NCI-H526 (cell line): ENCODE results near the gene MLST8.

ENCODE experiments used
- DNase-seq, 2 experiments: peaks; one replicate each; lab custom pipeline; 2025; lab: John Stamatoyannopoulos, UW

The MLST8 gene, protein sequence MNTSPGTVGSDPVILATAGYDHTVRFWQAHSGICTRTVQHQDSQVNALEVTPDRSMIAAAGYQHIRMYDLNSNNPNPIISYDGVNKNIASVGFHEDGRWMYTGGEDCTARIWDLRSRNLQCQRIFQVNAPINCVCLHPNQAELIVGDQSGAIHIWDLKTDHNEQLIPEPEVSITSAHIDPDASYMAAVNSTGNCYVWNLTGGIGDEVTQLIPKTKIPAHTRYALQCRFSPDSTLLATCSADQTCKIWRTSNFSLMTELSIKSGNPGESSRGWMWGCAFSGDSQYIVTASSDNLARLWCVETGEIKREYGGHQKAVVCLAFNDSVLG

DNA sequence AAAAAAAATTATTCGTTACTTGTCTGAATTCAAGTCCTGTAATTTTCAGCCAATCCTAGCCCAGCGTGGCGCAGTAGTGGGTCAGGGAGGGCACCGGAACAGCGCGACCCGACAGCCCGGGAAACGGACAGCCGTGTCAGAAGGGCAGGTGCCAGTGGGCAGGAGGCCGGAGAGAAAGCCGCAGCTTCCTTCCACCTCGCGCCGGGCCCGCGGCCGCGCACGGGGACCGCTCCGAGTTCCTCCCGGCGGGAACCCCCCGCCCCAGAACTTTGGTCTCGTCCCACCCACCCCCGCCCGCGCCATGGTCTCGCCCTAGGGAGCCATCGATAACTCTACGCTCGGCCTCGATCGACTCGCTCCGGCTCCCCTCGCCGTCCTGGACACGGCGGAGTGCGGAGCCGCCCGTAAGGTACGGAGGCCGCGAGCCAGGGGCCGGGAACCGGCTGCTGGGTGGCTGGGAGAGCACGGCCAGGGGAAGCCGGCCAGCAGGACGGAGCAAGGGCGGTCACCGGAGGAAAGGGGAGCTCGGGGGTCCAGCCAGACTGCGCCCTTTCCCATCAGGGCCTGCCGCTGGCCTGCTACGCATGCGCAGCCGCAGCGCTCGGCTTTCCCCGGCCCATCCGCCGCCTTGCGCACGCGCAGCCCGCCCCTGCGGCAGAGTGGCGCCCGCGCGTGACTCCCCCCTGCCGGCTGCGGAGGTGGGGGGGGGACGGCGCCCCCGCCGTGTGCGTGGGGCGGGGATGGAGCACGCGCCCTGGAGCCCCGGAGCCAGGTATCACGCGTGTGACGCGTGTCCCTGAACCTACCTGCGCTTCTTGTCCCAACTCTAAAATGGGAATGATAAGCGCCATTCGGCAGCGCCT, at the start of gene MLST8:
MLST8 (plus strand) TSS at position 351 of the 863 bp plus-strand sequence. CDS start 632 bp downstream, outside the sequence.
- peak; percentile 38 to 84 for DNase-seq

DNA sequence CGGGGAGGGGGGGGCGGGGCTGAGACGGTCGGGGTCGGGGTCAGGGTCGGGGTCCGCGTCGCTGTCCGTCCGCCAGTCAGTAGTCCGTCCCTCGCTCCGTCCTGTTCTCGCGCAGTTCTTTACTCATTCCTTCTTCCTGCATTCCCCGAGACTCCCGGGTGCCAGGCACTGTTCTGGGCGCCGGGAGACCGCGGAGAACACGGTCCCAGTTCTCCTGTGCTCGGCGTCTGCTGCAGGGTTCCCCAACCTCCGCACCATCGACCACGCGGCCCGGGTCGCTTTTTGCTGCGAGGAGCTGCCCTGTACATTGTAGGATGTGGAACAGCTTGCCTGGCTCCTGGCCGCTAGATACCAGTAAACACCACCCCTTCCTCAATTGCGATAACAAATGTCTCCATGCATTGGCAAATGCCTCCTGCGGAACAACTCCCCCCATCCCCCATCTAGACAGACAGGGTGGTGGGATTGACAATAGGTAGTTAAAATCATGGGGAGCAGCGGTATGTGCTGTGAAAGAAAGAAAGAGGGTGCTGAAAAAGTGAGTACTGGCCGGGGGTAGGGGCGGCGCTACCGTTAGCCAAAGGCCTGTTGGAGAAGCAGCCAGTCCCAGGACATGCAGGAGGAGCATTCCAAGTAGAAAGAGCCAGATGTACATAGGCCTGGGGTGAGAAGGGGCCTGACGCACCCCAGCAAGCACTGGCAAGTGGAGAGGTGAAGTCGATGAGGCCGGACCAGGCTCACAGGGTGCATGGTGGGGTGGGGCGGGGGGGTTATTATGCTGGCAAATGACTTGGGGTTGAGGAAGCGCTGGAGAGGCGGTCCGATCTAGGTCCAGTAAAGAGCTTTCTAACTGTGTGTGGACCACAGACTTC, 49.0 kb upstream of the MLST8 start:
- no peak for DNase-seq

DNA sequence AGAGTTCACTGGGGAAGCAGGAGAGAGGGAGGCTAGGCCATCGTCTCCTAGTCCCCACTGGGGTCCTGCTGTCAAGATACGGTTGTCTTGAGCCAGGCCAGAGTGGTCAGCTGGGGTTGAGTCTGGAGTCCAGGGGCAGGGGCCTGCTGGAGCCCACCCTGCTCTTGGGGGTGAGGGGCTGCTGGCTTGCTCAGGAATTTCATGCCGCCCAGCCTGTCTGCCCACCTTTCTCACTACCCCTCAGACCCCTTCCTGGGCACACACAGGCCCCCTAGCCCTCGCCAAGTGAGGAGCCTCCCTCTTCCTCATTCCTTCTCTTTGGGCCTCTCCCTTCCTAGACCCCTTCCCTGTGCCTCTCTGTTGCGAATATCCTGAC, 48.4 kb upstream of the MLST8 start:
- no peak for DNase-seq

DNA sequence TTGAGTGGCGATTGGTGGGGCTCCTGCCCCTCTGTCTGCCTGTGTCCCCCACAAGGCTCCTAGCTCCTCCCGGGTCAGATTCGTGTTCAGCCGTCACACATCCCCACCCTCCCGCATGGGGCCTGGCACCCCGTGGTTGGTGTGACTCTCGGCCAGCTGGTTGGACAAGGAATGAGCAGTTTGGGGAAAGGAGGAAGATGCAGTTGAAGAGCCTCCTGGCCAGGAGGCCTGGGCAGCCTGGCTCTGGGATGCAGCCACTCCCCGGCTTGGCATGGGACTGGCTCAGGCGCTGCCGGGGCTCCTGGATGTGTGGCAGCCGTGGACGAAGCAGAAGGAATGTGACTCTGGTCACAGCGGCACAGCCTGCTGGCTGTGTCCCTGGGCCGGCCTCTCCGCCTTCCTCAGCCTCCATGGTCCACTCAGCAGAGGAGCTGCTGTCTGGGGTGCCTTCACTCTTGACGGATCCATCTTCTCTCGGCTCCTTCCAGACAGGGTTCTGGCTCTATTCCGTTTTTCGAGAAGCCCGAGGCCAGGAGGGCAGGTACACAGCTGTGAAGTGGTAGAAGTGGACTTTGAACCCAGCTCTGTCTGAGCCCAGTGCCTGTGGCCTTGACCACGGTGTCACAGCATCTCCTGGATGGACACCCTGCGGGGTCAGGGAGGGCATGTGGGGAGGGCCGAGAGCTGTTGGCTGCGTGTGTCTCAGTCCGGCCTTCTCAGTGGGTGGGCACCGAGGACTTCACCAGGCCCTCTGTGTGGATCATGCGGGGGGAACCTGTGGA, 47.6 kb upstream of the MLST8 start:
- no peak for DNase-seq

DNA sequence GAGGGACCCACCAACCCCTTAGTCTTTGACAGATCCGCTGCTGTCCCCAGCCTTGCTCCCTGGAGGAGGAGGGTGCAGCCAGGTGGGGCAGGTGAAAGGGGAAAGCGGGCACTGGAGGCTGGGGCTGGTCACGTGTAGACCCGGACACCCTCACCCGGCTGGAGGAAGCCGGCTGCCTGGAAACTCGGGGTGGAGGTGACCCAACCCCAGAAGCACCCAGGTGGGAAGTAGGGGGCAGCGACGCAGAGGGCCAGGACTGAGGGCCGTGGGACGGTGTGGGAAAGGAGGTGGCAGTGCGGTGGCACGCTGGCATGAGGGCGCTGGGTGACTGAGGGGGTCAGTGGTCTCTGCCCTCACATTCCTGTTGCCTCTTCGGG, 47.0 kb upstream of the MLST8 start:
- no peak for DNase-seq

DNA sequence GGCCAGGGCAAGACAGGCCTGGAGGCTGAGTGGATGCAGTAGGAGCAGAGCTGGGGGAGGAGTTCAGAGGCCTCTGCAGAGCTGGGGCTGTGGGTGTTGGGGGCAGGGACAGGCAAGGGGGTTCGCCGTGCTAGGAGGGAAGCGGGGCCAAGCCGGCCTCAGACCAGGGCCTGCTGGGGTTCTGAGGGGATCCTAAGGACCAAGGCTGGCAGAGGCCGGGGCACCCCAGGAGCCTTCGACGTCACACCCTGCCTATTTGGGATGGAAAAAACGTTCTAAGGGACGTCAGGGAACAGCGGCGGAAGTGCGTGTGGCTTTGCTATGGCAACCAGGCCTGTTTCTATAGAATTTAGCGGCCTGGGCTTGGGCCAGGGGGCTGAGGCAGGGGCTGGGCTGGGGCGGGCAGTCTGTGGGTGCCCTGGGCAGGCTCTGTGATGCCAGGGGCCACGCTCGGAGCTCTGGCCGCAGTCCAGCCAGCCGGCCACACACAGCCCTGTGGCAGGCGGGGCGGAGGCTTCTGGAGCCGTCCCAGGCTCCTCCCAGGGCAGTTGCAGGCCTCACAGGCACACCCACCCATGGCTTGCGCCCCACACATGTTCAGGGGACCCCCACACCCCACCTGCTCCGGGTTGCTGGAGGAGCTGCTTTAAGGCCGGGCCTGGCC, 45.9 kb upstream of the MLST8 start:
- no peak for DNase-seq

DNA sequence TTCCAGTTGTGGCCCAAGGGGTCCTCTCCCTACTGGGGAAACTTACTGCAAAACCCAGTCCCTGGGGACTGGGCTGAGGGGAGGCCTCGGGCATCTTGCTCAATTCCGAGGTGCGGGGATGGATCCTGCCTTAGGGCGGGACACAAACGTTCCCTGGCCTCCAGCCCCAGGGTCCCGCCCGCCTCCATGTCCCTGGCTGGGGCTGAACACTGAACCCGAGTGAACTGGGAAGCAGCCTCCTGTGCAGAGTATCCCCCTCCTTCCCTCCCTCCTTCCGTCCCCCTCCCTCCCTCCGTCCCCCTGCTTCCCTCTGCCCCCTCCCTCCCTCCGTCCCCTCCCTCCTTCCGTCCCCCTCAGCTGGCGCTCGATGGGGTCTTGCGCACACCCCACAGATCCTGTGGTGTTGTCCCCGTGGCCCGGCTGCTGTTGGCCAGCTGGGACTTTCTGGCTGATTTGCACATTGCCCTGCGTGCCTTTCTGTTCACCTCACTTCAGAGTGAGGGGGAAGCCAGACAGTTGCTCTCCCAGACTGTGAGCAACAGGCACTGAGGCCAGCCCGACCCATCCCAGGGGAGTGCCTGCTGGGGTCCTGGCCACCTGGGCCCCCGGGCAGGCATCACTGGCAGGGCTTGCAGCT, 44.2 kb upstream of the MLST8 start:
- DNase-seq = no peak

DNA sequence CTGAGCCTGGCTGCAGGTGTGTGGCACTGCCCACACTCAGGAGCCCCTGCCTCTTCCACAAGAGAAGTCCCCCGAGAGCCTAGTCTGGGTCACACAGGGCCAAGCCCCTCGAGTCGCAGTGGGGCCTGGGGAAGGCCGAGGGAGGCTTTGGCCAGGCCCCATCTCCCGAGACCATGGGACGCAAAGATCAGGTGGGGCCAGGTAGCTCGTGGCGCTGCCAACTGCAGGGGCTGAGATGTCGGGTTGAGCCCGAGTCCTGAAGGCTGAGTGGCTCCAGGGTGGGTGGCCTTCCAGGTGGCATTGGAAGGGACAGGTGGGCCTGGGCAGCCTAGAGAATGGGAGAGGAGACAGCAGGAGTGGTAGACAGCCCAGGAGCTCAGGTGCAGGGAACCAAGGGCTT, 43.3 kb upstream of the MLST8 start:
- no peak for DNase-seq

DNA sequence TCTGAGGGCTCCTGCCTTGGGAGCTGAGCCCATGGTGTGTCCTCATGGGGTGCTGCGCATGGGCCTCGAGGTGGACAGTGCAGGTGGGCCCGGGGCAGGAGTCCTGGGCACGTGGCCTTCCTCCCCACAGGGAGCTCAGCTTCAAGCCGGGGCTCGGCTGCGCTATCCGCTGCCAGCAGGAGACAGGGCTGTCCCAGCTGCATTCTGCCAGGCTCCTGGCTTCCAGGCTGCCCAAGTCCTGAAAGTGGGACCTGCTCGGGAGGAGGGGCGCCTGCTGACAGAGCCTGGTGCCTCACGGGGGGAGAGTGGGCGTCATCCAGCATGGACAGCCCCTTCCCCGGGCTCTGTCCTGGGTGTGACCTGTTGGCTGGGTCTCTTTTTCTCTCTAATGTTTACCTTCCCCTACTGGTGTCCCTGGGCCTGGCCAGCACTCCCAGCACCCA, 42.6 kb upstream of the MLST8 start:
- no peak for DNase-seq

DNA sequence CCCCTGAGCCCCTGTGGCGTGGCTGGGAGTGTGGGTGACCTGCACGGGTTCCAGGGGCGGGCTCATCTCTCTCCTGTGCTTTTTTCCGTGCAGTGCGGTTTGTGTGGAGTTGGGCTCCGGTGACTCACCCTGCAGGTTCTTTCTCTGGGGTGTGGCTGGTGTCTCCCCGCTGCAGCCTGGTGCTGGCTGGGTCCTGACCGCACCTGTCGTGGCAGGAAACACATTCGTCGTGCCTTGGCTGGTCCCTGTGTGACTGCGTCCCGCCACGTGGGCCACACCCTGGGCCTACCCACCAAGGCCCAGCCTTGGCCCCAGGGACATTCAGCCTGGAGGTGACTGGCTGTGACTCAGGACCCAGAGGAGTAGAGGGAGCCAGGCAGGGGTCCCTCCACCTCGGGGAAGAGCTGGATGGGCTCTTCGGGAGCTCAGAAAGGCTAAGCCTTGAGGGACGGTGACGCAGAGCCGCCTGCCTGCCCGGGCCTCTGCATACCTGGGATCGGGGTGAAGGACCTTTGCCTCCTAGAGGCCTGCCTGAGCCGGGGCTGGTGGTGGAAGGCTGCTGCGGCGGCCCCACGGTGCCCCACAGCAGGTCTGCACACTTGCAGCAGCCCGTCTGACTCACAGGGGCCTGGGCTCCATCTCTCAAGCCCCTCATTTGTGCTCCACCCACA, 41.9 kb upstream of the MLST8 start:
- no peak for DNase-seq

DNA sequence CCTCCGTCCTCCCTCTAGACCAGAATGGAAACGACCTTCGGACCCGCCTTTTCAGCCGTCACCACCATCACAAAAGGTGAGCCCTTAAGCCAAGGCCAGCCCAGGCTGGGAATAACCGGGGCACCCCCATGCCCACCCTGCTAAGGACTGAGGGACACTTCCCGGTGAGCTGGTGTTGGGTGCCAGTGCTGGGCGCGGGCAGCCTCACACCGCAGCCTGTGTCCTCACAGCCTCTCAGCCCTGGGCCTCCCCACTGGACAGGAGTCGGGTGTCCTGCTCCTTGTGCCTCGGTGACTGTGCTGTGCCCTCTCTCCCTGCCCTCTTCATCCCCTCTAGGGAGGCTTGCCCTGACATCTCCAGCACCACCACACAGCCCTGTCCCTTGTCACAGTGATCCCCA, 39.4 kb upstream of the MLST8 start:
- no peak for DNase-seq

DNA sequence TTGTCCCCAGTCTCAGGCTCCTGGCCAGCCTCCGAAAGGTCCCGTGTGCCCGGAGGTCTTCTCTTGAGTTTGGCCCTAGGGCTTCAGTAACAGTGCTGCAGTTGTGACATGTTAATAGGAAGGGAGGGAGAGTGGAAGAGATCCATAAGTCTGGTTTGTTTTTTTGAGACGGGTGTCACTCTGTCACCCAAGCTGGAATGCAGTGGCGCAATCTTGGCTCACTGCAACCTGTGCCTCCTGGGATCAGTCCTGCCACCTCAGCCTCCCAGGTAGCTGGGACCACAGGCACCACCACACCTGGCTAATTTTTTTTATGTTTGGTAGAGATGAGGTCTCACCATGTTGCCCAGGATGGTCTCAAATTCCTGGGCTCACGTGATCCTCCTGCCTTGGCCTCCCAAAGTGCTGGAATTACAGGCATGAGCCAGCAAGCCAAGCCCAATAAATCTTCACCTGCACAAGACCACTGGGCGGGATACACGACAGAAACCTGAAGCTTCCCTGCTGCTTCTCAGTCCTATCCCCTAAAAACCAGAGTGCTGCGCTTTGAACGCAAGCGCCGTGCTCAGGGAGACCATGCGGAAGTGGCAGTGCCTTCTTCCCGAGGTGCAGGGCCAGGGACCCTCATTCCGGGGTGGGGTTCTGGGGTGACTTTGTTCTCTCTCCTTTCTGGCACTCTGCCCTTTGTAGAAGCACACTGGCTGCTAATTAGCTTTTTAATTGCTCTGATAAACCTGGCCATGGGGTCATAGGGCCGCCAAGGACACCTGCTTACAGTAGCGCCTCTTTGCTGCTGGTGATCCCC, 38.8 kb upstream of the MLST8 start:
- no peak for DNase-seq

DNA sequence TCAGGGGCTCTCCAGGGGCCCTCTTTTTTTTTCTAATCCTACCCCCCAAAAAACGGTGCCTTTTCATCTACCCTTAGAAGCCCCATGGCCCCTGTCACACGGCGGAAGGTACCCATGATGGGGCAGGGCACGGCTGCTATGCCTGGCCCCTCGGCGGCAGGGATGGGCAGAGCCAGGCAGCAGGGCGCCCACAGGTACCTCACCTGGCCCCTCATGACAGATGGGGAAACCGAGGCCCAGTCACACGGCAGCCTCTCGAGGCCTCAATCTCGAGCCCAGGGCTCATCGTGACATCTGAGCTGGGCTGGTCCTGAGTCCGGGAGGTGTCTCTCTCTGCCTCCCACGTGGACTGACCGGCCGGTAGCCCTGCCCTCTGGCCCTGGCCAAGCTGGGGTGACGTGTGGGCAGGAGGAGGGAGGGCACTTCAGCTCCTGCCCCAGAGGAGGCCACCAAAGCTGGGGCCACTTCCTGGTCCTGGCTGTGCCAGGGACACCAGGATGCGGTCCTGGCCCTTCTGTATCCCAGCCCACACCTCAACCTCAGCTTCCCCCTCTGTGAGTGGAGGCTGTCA, 38.1 kb upstream of the MLST8 start:
- DNase-seq = no peak

DNA sequence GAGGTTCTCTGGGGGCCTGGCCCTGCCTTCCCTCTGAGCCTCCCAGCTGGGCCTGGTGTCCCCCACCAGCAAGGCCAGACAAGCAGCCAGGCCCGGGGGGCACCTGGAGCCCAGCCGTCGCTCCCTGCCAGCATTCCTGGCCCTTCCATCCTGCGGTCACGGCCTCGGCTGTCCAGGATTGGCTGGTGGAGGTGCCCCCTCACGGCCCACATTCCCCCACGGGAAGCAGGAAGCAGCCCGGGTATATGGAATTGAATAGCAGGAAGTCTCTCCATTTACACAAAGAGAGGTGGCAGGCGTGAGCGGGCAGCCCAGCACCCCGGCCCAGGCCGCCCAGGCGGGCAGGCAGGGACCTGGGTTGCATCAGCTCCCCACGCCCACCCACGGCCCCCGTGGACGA, 35.2 kb upstream of the MLST8 start:
- no peak for DNase-seq

DNA sequence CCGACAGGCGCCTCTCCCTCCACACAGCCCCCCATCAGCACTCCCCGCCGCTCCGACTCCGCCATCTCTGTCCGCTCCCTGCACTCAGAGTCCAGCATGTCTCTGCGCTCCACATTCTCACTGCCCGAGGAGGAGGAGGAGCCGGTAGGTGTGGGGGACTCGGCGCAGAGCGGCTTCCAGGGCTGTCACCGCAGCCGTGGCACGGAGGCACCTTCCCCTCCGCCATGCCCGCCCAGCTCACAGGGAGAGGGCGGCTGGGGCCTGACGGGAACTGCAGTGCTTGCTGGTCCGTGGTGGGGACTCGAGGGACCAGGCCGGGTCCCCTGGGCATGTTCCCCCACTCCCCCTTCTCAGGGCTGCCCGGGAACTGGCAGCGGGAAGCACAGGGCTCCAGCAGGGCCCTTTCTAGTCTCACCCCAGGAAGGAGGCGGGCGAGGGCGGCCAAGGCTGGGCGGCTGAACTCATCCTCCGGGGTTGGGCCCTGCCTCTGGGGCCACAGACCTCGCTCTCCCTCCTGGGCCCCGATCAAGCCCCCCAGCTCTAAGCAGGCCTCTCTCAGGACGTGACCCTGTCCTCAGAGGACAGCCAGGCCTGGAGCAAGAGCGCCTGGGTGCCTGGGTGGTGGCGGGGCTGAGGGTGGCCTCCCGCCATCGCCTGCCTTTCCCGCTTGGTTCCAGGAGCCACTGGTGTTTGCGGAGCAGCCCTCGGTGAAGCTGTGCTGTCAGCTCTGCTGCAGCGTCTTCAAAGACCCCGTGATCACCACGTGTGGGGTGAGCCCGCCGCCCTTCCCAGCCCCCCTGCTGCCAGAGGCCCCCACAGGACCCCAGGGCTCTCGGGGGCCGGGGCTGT, 34.4 kb upstream of the MLST8 start:
- no peak for DNase-seq

DNA sequence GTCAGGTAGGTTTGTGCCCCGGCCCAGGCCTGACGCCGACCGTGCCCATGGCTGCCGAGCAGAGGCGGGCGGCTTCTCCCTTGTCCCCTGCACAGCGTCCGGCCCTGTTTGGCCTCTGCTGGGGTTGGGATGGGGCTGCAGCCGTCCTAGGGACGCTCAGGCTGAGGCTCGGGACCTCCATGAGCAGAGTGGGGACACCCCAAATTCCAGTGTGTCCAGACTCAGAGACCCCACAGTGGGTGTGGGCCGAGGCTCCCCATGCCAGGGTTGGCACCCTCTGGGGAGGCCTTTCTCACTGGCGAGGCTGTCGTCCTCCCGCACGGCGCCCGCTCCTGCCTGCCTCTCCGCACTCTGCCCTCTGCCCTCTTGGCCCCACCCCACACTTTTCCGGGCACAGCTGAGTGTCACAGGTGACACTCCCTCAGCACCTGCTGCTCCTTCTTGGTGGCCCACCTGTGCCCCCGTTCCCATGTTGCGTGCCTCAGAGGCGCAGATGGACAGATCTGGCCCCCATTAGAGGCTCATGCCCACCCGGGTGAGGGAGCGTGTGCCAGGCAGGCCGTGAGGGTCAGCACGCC, 33.6 kb upstream of the MLST8 start:
- no peak for DNase-seq

DNA sequence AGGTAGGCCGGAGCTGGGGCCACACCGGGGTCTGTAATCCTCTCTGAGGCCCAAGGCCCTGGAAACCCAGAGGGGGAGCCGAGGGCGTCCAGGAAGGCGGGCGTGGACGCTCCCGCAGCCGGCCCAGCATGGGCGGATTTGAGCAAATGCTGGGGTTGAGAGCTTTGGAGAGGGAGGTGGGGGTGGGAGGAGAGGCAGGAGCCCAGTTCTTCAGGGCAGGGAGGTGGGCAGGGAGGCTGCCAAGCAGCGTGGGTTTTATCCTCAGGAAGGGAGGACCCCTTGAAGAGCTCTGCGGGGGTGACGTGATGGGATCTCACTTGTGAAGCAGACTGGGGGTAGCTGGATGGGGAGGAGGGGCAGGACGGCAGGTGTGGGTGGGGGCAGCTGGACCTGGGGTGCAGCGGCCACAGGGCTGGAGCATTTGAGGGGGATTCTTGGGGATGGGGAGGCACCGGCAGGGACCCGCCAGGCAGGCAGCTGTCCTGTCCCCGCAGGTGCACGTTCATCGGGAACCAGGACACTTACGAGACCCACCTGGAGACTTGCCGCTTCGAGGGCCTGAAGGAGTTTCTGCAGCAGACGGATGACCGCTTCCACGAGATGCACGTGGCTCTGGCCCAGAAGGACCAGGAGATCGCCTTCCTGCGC, 32.4 kb upstream of the MLST8 start:
- no peak for DNase-seq
